Uterus (tissue), 2 donors: ENCODE measurements around the gene DYNC2H1.

ENCODE experiments used
- POLR2A ChIP-seq, 2 donors: fragments of 450-650 bp; IDR thresholded peaks; one replicate each; pipeline ENCODE4 v1.6.1; 2016; ENCODE audit warnings: antibody characterized with exemption in 2 of 2, mild to moderate bottlenecking in 1 of 2, moderate library complexity in 1 of 2
- TF ChIP-seq, protein P1 (sequence below), 4 experiments: fragments of 200-600 bp in 2 of 4; fragments of 450-650 bp in 2 of 4; sonication (generic) in 2 of 4; IDR thresholded peaks; one replicate each; pipeline ENCODE4 v1.5.1; 2016 to 2019; ENCODE audit warnings: antibody characterized with exemption in 4 of 4, mild to moderate bottlenecking in 2 of 4, moderate library complexity in 1 of 4

DNA sequence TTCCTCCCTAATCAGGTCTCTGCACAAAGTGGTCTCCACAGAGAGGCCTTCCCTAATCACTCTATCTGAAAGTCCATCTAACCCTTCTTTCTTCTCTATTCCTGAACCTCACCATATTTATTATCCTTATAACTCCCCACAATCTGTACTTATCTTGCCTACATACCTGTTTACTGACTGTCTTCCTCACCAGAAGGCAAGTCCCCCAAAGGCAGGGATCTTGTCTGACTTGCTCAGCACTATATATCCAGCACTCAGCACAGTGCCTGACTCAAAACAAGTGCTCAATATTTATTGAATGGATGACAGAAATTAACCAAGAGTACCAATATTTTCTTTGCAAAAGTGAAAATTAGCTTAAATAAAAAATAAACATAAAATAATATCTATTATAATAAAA is 22.8 kb upstream of the DYNC2H1 start:
- no peak for TF ChIP-seq POLR2A (IDR thresholded peaks at IDR 0.05)
- TF ChIP-seq, protein P1, sequence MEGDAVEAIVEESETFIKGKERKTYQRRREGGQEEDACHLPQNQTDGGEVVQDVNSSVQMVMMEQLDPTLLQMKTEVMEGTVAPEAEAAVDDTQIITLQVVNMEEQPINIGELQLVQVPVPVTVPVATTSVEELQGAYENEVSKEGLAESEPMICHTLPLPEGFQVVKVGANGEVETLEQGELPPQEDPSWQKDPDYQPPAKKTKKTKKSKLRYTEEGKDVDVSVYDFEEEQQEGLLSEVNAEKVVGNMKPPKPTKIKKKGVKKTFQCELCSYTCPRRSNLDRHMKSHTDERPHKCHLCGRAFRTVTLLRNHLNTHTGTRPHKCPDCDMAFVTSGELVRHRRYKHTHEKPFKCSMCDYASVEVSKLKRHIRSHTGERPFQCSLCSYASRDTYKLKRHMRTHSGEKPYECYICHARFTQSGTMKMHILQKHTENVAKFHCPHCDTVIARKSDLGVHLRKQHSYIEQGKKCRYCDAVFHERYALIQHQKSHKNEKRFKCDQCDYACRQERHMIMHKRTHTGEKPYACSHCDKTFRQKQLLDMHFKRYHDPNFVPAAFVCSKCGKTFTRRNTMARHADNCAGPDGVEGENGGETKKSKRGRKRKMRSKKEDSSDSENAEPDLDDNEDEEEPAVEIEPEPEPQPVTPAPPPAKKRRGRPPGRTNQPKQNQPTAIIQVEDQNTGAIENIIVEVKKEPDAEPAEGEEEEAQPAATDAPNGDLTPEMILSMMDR (IDR thresholded peaks at IDR 0.05), result no peak
